Sigmoid colon (tissue), 7 donors: ENCODE data around the gene SNRNP35. TPM values are rescaled to one million over a fixed set of nuclear protein-coding genes. Genes with fewer than 3 reads are reported as not detected.
"Not testable (repeated sequence)": the region's sequence is repeated elsewhere in the genome, so short reads cannot be mapped to it uniquely, and the experiment has no call there.

Experiments used
- DNase-seq: peaks from one replicate; pipeline ENCODE4 v3.0.0-alpha.2; 2019
- H3K27ac ChIP-seq, 4 donors: fragments of 200-600 bp; sonication (generic); one replicate each; pipeline ENCODE4 v1.5.1; 2016 to 2019; ENCODE audit warnings: mild to moderate bottlenecking in 1 of 4
- H3K27me3 ChIP-seq, 3 donors: fragments of 200-600 bp; sonication (generic); one replicate each; pipeline ENCODE4 v1.5.1; 2019; ENCODE audit warnings: mild to moderate bottlenecking in 1 of 3
- H3K36me3 ChIP-seq, 4 donors: fragments of 200-600 bp; sonication (generic); one replicate each; pipeline ENCODE4 v1.5.1; 2016 to 2019
- H3K4me1 ChIP-seq, 4 donors: fragments of 200-600 bp; sonication (generic); one replicate each; pipeline ENCODE4 v1.5.1; 2017 to 2019
- H3K4me3 ChIP-seq, 4 donors: fragments of 200-600 bp; sonication (generic); one replicate each; pipeline ENCODE4 v1.5.1; 2017 to 2019; ENCODE audit warnings: mild to moderate bottlenecking in 2 of 4, moderate library complexity in 1 of 4
- H3K9me3 ChIP-seq, 4 donors: fragments of 200-600 bp in 3 of 4; sonication (generic) in 3 of 4; one replicate each; pipeline versions ENCODE4 v1.5.1 to v1.6.1; 2013 to 2019
- EP300 ChIP-seq, 4 donors: sonication (generic); formaldehyde crosslinking; IDR thresholded peaks; one replicate each; pipeline ENCODE4 v1.6.1; 2017; ENCODE audit warnings: antibody characterized with exemption in 4 of 4
- POLR2A ChIP-seq, 2 donors: fragments of 450-650 bp; IDR thresholded peaks; one replicate each; pipeline ENCODE4 v1.6.1; 2016; ENCODE audit warnings: antibody characterized with exemption in 2 of 2, mild to moderate bottlenecking in 2 of 2, moderate library complexity in 2 of 2
- POLR2AphosphoS5 ChIP-seq, 4 donors: sonication (generic); formaldehyde crosslinking; IDR thresholded peaks; one replicate each; pipeline ENCODE4 v1.6.1; 2017; ENCODE audit warnings: antibody characterized with exemption in 4 of 4
- WGBS, 2 donors: extraction: QIAGEN DNeasy Blood & Tissue Kit; methylation state at CpG; one replicate each; pipeline ENCODE4 v1.1.7; 2013; 5-methylcytosine and 5-hydroxymethylcytosine counted together
- intact Hi-C: fragments of 100-400 bp; cut with DNase I; formaldehyde crosslinking; loops from one replicate; pipeline ENCODE4 v1.15.1; 2023
- polyA plus RNA-seq, 3 donors: library from polyadenylated mRNA; stranded (reverse); fragments of 200-250 nt; gene quantifications; one replicate each; pipeline ENCODE4 v1.2.3, GENCODE V29; 2013
- total RNA-seq, 4 donors: library from RNA; depleted of rRNA; stranded (reverse); fragments of >200 nt; gene quantifications; one replicate each; pipeline ENCODE4 v1.1.0, GENCODE V29; 2016
- TF ChIP-seq, protein P1 (sequence below), 4 experiments: fragments of 450-650 bp in 3 of 4; fragments of 200-600 bp in 1 of 4; IDR thresholded peaks; one replicate each; pipeline ENCODE4 v1.5.1; 2016 to 2019; ENCODE audit warnings: antibody characterized with exemption in 4 of 4, mild to moderate bottlenecking in 3 of 4, moderate library complexity in 2 of 4
- donor health status: healthy with polysubstance abuse.
- donor health status: Bipolar disorder and iron deficiency.
- donor health status: healthy.

The SNRNP35 gene
- total and polyA plus RNA-seq, 7 donors: 11.0 to 32.3 (median 19.8) TPM

DNA sequence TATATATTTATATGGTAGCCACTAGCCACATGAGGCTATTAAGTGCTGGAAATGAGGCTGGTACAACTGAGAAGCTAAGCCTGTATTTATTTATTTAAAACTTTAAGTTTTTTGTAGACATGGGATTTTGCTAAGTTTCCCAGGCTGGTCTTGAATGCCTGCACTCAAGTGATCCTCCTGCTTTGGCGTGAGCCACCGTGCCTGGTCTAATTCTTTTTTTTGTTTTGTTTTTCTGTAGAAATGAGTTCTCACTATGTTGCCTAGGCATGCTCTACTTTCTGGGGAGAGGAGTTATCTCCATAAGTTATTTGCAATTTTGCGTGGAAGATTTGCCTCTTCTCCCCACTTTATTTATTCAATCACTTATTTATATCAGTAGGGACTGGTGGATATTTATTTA lies 4.8 kb upstream of the SNRNP35 start:
- intact Hi-C loops: no loop called here
- Histone ChIP-seq H3K36me3 (no peaks in the 10 kb centered on the region), H3K27me3 (no peaks in the 10 kb centered on the region), H3K9me3 (no peaks in the 10 kb centered on the region), H3K4me1 (no peaks in the 10 kb centered on the region), H3K27ac (no peak overlapping the region), H3K4me3 (no peak overlapping the region)
- DNase-seq: no peak
- TF ChIP-seq POLR2AphosphoS5 (IDR thresholded peaks at IDR 0.05): no peak
- no peak for TF ChIP-seq POLR2A (IDR thresholded peaks at IDR 0.05)
- TF ChIP-seq, protein P1, sequence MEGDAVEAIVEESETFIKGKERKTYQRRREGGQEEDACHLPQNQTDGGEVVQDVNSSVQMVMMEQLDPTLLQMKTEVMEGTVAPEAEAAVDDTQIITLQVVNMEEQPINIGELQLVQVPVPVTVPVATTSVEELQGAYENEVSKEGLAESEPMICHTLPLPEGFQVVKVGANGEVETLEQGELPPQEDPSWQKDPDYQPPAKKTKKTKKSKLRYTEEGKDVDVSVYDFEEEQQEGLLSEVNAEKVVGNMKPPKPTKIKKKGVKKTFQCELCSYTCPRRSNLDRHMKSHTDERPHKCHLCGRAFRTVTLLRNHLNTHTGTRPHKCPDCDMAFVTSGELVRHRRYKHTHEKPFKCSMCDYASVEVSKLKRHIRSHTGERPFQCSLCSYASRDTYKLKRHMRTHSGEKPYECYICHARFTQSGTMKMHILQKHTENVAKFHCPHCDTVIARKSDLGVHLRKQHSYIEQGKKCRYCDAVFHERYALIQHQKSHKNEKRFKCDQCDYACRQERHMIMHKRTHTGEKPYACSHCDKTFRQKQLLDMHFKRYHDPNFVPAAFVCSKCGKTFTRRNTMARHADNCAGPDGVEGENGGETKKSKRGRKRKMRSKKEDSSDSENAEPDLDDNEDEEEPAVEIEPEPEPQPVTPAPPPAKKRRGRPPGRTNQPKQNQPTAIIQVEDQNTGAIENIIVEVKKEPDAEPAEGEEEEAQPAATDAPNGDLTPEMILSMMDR (IDR thresholded peaks at IDR 0.05): no peak
- TF ChIP-seq EP300 (IDR thresholded peaks at IDR 0.05): no peak
- 69 to 78% methylated on average over 3 of the region's 3 CpGs for WGBS, 2 donors

DNA sequence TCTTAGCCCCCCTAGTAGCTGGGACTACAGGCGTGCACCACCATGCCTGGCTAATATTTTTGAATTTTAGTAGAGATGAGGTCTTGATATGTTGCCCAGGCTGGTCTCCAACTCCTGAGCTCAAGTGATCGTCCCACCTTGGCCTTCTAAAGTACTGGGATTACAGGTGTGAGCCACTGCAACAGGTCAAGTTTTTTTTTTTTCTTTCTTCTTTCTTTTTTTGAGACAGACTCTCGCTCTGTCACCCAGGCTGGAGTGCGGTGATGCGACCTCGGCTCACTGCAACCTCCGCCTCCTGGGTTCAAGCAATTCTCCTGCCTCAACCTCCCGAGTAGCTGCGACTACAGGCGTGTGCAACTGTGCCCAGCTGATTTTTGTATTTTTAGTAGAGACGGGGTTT lies 5.2 kb downstream of the SNRNP35 start:
- H3K4me3 ChIP-seq, H3K27me3 ChIP-seq, intact Hi-C loops, H3K27ac ChIP-seq, H3K9me3 ChIP-seq, DNase-seq: not testable (repeated sequence)
- peaks cover 0 to 24% (median 10%) of the 10 kb centered on the region in 4 donors for H3K36me3 ChIP-seq
- WGBS, 2 donors: 97% methylated on average over 11 of the region's 11 CpGs
- peaks cover 0 to 15% (median 15%) of the 10 kb centered on the region in 4 donors for H3K4me1 ChIP-seq

DNA sequence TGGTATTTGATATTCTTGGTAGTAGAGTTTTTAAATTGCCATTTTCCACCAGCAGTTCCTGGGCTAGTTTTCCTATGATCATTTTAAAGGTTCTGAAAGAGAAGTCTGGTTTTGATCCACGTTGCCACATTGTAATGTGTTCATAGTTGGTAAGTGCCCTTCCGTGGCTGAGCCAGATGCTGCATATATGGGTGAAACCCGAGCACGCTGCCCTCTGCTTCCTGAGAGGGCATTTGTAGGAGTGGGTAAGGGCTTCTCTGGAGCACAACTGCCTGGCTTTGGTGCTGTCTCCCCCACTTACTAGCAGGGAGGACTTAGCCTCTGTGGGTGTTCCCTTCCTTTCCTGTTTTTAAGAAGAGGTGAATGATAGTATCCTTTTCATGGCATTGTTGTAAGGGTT lies 7.1 kb downstream of the SNRNP35 start:
- intact Hi-C loops: no loop called here
- Histone ChIP-seq H3K4me3 (no peak overlapping the region), H3K9me3 (no peaks in the 10 kb centered on the region), H3K4me1 (peaks cover 0 to 5% (median under 1%) of the 10 kb centered on the region in 4 donors), H3K27ac (no peak overlapping the region), H3K27me3 (no peaks in the 10 kb centered on the region), H3K36me3 (peaks cover 0 to 26% (median 10%) of the 10 kb centered on the region in 4 donors)
- DNase-seq: no peak
- TF ChIP-seq, protein P1 (IDR thresholded peaks at IDR 0.05): no peak
- TF ChIP-seq EP300 (IDR thresholded peaks at IDR 0.05) (no peak), POLR2AphosphoS5 (IDR thresholded peaks at IDR 0.05) (no peak), POLR2A (IDR thresholded peaks at IDR 0.05) (no peak)
- 86 to 89% methylated on average over 4 of the region's 4 CpGs for whole genome bisulfite sequencing, 2 donors

DNA sequence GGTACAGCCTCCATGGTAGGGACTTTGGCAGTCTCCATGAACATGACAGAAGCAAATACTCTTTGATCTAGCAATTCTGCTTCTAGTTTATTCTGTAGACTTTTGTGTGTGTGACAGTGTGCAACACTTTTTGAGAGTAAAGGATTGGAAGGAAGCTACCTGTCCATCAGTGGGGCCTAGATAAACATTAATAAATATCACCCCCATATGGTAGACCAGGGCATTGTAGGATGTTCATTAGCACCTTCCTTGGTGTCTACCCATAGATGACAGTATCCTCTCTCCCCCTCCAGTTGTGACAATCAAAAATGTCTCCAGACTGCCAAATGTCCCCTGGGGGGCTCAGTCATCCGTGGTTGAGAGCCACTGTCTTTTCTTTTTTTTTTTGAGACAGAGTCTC lies 10.8 kb downstream of the SNRNP35 start:
- H3K4me1 ChIP-seq: peaks cover 0 to 5% (median 0%) of the 10 kb centered on the region in 4 donors
- TF ChIP-seq EP300 (IDR thresholded peaks at IDR 0.05): no peak
- TF ChIP-seq, protein P1 (IDR thresholded peaks at IDR 0.05): no peak
- no peak for TF ChIP-seq POLR2A (IDR thresholded peaks at IDR 0.05)
- no peak for TF ChIP-seq POLR2AphosphoS5 (IDR thresholded peaks at IDR 0.05)
- intact Hi-C loops: no loop called here
- no peaks in the 10 kb centered on the region for H3K9me3 ChIP-seq
- no peak overlapping the region for H3K4me3 ChIP-seq
- H3K27me3 ChIP-seq: no peaks in the 10 kb centered on the region
- no peak for DNase-seq
- H3K36me3 ChIP-seq: peaks cover 5 to 61% (median 31%) of the 10 kb centered on the region in 4 donors
- 42 to 58% methylated on average over 1 of the region's 1 CpG for WGBS, 2 donors
- no peak overlapping the region for H3K27ac ChIP-seq

DNA sequence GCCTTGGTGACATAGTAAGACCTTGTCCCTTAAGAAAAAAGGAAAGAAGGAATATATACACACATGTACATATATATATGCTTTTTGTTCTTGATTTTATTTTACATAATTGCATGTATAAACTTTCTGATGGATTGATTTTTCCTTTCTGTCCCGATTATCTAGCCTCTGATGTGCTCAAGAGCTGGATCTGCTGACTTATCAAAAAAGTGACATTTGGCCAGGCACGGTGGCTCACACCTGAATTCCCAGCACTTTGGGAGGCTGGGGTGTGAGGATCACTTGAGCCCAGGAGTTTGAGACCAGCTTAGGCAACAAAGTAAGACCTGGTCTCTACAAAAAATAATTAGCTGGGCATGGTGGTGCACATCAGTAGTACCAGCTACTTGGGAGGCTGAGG lies 12.0 kb downstream of the SNRNP35 start:
- no peaks in the 10 kb centered on the region for H3K9me3 ChIP-seq
- intact Hi-C loops: no loop called here
- no peak for DNase-seq
- H3K4me1 ChIP-seq: peaks cover 0 to 5% (median 0%) of the 10 kb centered on the region in 4 donors
- 95 to 97% methylated on average over 2 of the region's 2 CpGs for WGBS, 2 donors
- no peak overlapping the region for H3K4me3 ChIP-seq
- H3K27ac ChIP-seq: no peak overlapping the region
- H3K36me3 ChIP-seq: peaks cover 5 to 66% (median 30%) of the 10 kb centered on the region in 4 donors
- TF ChIP-seq EP300 (IDR thresholded peaks at IDR 0.05): no peak
- no peak for TF ChIP-seq POLR2A (IDR thresholded peaks at IDR 0.05)
- TF ChIP-seq POLR2AphosphoS5 (IDR thresholded peaks at IDR 0.05): no peak
- TF ChIP-seq, protein P1 (IDR thresholded peaks at IDR 0.05): no peak
- H3K27me3 ChIP-seq: no peaks in the 10 kb centered on the region
